ENCODE measurements around the gene TMEM31.

TMEM31 gene

DNA sequence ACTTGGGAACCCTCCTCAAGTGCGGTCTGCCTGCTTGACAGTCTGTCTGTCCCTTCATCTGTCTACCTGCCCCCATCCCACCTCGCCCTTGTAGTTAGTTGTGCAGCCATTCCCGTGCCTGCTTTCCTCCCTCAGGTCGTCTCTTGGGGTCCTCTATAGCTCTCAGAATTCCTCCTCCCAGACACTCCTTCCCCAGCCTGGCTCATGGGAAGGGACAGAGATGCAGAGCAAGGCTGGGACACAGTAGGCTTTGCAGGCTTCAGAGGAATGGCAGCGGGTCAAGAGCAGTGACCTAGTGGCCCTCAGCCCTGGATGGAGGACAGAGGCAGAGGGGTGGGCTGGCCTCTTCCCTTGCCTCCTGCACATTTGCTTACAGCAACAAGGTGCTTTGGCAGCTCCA lies 18.3 kb downstream of the TMEM31 start:
- TF ChIP-seq CTCF (conservative IDR thresholded peaks at IDR 0.05): no peak
- H3K27ac ChIP-seq: no peak overlapping the region

DNA sequence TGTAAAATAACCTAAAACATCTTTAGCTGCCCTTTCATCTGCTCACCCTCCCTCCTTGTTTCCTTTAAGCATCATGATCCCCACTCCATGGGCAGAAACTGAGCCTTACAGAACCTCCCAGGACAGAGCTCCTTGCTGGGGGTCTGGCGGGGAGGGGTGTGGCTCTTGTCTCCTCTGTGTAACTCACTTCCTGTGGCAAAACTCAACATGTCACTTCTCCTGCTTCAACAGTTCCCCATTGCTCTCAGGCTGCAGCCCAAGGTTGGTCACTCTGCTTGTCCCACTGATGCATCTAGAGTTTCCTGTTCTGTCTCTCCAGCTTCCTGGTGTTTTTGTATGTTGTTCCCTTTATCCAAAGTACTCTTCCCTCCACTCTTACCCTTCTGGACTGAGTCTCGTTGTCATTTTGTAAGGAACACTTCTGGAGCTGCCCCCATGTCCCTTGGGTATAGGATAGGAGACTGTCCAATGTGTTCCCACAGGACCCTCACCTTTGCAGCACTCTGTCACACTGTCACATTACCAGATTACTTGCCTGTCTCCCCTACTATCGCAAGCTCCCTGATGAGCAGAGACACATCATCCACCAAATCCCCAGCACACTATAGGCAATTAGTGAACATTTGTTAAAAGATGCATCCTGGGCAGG lies 19.6 kb downstream of the TMEM31 start:
- no peak overlapping the region for H3K27ac ChIP-seq
- no peak for TF ChIP-seq CTCF (conservative IDR thresholded peaks at IDR 0.05)

- H3K27ac ChIP-seq: no peak overlapping the region
- no peak for TF ChIP-seq CTCF (conservative IDR thresholded peaks at IDR 0.05)
These were observed 20.2 kb downstream of the TMEM31 start for GRCh38 chrX:103730796-103731493.

GRCh38 chrX:103733017-103733416 lies 22.3 kb downstream of the TMEM31 start:
- no peak overlapping the region for H3K27ac ChIP-seq
- no peak for TF ChIP-seq CTCF (conservative IDR thresholded peaks at IDR 0.05)

DNA sequence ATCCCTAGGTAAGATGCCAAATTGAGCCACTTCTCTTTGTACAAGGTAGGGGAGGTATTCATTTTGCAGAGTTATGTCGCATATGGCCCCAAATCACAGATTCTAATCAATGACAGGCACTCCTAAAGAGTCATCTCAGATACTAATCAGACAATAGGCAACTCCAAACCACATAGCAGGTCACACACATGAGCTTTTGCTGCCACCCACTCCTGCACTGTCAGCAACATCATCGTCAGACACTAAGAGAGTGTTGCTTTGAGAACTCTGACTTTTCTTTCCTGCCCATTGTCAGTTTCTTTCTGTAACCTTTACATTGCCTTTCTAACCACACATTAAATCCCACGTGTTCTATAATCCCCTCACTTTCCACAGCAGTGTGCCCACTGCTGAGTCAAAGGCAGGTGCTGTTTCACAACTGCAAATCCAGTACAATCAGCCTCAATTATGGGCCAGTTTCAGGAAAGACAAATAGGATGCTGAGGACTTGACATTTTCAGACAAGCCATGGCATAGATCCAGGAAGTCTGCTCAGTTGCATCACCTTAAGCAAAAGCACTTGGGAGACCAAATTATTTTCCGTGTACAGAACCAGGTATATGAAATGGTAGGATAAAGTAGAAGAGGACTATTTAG lies 23.5 kb downstream of the TMEM31 start:
- no peak overlapping the region for H3K27ac ChIP-seq
- no peak for TF ChIP-seq CTCF (conservative IDR thresholded peaks at IDR 0.05)

DNA sequence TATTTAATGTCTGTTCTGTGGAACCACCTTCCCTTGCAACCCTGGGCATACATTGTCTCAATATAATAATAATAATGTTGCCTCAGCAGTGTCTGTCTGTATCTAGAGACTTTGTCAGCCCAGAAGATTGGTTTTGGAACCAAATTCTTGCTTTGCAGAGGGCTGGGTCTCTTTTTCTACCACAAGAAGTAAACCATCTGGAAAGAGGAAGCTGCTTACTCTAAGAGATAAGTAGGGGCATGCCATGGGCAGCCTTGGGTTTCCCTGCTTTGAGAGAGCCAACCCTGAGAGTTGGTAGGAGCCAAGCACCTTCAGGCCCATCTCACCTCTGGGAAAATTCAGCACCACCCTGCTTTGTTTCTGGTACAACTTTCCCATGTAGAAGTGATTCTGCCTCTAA lies 27.0 kb downstream of the TMEM31 start:
- TF ChIP-seq CTCF (conservative IDR thresholded peaks at IDR 0.05): no peak
- H3K27ac ChIP-seq: no peak overlapping the region

- no peak for TF ChIP-seq CTCF (conservative IDR thresholded peaks at IDR 0.05)
- no peak overlapping the region for H3K27ac ChIP-seq
These were observed 28.7 kb downstream of the TMEM31 start for GRCh38 chrX:103739421-103739820.
